HepG2 (cell line): Measurements from ENCODE around the gene SLC9A4. TPM values are rescaled to one million over a fixed set of nuclear protein-coding genes. Genes with fewer than 3 reads are reported as not detected.

Source experiments
- ATAC-seq: fragments of 200-7000 bp; cut with Tn5 transposase; 3 replicates; pipeline ENCODE4 v1.9.1; 2020; ENCODE audit warnings: mild to moderate bottlenecking, moderate library complexity
- BruUV-seq: library from RNA; stranded (reverse); fragments of 400-500 nt; replicated peaks from 2 replicates; lab custom pipeline; 2021; lab: Mats Ljungman, UMichigan
- CTCF ChIA-PET: fragments of 300-600 bp; formaldehyde crosslinking; extraction: SDS; loops from one replicate; lab custom pipeline; 2021; ENCODE audit warnings: low total read pairs, inconsistent platforms, low intra/inter-chr PET ratio; lab: Yijun Ruan, JAX
- POLR2A ChIA-PET: fragments of 350-600 bp; sonication (Branson Sonifier 250); formaldehyde crosslinking; loops from one replicate; lab custom pipeline; 2020; ENCODE audit warnings: antibody characterized with exemption, inconsistent platforms; lab: Yijun Ruan, JAX
- DNase-seq: peaks from one replicate; pipeline ENCODE4 v3.0.0-alpha.2; 2015; ENCODE audit warnings: low spot score
- FAIRE-seq: peaks from 3 replicates; lab custom pipeline; 2011; peaks lifted over from hg19 to GRCh38; lab: Jason Lieb, UNC
- H2AFZ ChIP-seq: one replicate; pipeline ENCODE4 v1.6.1; 2011; ENCODE audit warnings: low read length, inconsistent platforms
- H3K27ac ChIP-seq: fragments of 300-600 bp; 3 replicates; pipeline ENCODE4 v1.8.0; 2011; ENCODE audit warnings: mixed run types, mild to moderate bottlenecking, mixed read lengths, low read length, inconsistent platforms; ENCODE audit not compliant: insufficient read depth; ENCODE audit errors: extremely low read length
- H3K27me3 ChIP-seq, 2 experiments: fragments of 200-600 bp in 1 of 2; 2 replicates in 1 of 2; 3 replicates in 1 of 2; pipeline versions ENCODE4 v1.6.0 to v1.8.0; 2011; ENCODE audit warnings: low read length in 2 of 2, mild to moderate bottlenecking in 2 of 2, moderate library complexity in 2 of 2, inconsistent platforms in 1 of 2; ENCODE audit not compliant: insufficient read depth in 2 of 2, control insufficient read depth in 1 of 2
- H3K36me3 ChIP-seq, 2 experiments: fragments of 200-600 bp in 1 of 2; replicated peaks in 1 of 2; 2 replicates in 1 of 2; 3 replicates in 1 of 2; pipeline versions ENCODE4 v1.5.1 to v1.8.0; 2011; ENCODE audit warnings: low read length in 2 of 2, inconsistent platforms in 1 of 2; ENCODE audit not compliant: insufficient read depth in 2 of 2, control insufficient read depth in 1 of 2
- H3K4me1 ChIP-seq: 2 replicates; pipeline ENCODE4 v1.5.1; 2012; ENCODE audit warnings: low read length, inconsistent platforms; ENCODE audit not compliant: insufficient read depth
- H3K4me2 ChIP-seq: 2 replicates; pipeline ENCODE4 v1.6.0; 2011; ENCODE audit warnings: low read depth, low read length, inconsistent platforms
- H3K4me3 ChIP-seq, 3 experiments: fragments of 200-600 bp in 1 of 3; sonication (generic), shearing (Covaris generic) in 1 of 3; replicated peaks in 1 of 3; 2 replicates each; pipeline ENCODE4 v1.5.1; 2011 to 2016; ENCODE audit warnings: low read length in 3 of 3, inconsistent platforms in 2 of 3, low read depth in 2 of 3, mild to moderate bottlenecking in 2 of 3, control low read depth in 1 of 3, mixed read lengths in 1 of 3; ENCODE audit not compliant: insufficient read depth in 1 of 3
- H3K79me2 ChIP-seq: one replicate; pipeline ENCODE4 v1.6.1; 2011; ENCODE audit warnings: low read length, inconsistent platforms; ENCODE audit not compliant: insufficient read depth
- H3K9ac ChIP-seq: 2 replicates; pipeline ENCODE4 v1.6.0; 2011; ENCODE audit warnings: mild to moderate bottlenecking, low read depth, low read length, inconsistent platforms; ENCODE audit not compliant: insufficient read depth
- H3K9me3 ChIP-seq: 2 replicates; pipeline ENCODE4 v1.5.1; 2012; ENCODE audit warnings: mild to moderate bottlenecking, low read length
- H4K20me1 ChIP-seq: 2 replicates; pipeline ENCODE4 v1.6.0; 2011; ENCODE audit warnings: inconsistent platforms, mild to moderate bottlenecking, low read length, moderate library complexity; ENCODE audit not compliant: insufficient read depth
- CCAR2 ChIP-seq: fragments of 200-400 bp; formaldehyde crosslinking; optimal IDR thresholded peaks from 2 replicates; pipeline ENCODE3; 2018; ENCODE audit warnings: low read depth, mild to moderate bottlenecking, low read length, moderate library complexity
- EHMT2 ChIP-seq: fragments of 200-600 bp; sonication (generic); IDR thresholded peaks from 2 replicates; pipeline ENCODE4 v1.7.0; 2017; ENCODE audit warnings: antibody characterized with exemption, low read depth, low read length, borderline replicate concordance
- FOSL2 ChIP-seq: sonication (generic); formaldehyde crosslinking; IDR thresholded peaks from 2 replicates; pipeline ENCODE4 v1.4.0; 2020; ENCODE audit warnings: missing genetic modification reagents
- FOXA1 ChIP-seq, 2 experiments: fragments of 450-650 bp in 1 of 2; sonication (generic) in 1 of 2; formaldehyde crosslinking in 1 of 2; IDR thresholded peaks; 2 replicates each; pipeline versions ENCODE4 v1.4.0 to v1.6.1; 2016 to 2020; ENCODE audit warnings: missing genetic modification reagents in 1 of 2
- FOXJ3 ChIP-seq: sonication (generic); formaldehyde crosslinking; IDR thresholded peaks from 2 replicates; pipeline ENCODE4 v1.4.0; 2020; ENCODE audit warnings: missing genetic modification reagents, mild to moderate bottlenecking, borderline replicate concordance
- LRRFIP1 ChIP-seq: sonication (generic); formaldehyde crosslinking; conservative IDR thresholded peaks from 2 replicates; pipeline ENCODE4 v1.4.0; 2020; ENCODE audit warnings: missing genetic modification reagents
- MBD4 ChIP-seq: IDR thresholded peaks from 2 replicates; pipeline ENCODE4 v1.6.1; 2012; ENCODE audit warnings: low read length, inconsistent platforms, borderline replicate concordance
- MLLT10 ChIP-seq: sonication (generic); formaldehyde crosslinking; IDR thresholded peaks from 2 replicates; pipeline ENCODE4 v1.4.0; 2020; ENCODE audit warnings: missing genetic modification reagents
- NFE2L2 ChIP-seq: fragments of 150-350 bp; IDR thresholded peaks from 2 replicates; pipeline ENCODE4 v1.6.1; 2014; ENCODE audit warnings: low read length
- NR2F2 ChIP-seq: IDR thresholded peaks from 2 replicates; pipeline ENCODE4 v1.6.1; 2012; ENCODE audit warnings: low read depth, inconsistent platforms, borderline replicate concordance
- SSRP1 ChIP-seq: IDR thresholded peaks from 2 replicates; pipeline ENCODE4 v1.6.1; 2016; ENCODE audit warnings: control low read depth
- TAF15 ChIP-seq: fragments of 200-400 bp; formaldehyde crosslinking; IDR thresholded peaks from one replicate; pipeline ENCODE4 v1.6.1; 2018; ENCODE audit warnings: mild to moderate bottlenecking, low read depth, low read length; ENCODE audit not compliant: poor library complexity, severe bottlenecking
- WGBS: methylation state at CpG from one replicate; pipeline ENCODE4 v1.1.6; 2017; ENCODE audit warnings: low lambda C conversion rate; 5-methylcytosine and 5-hydroxymethylcytosine counted together
- in situ Hi-C: cut with HindIII; loops from 2 replicates; pipeline ENCODE4 v1.10.0; 2017; ENCODE audit warnings: low pct_unique_long_range_greater_than_20kb; ENCODE audit not compliant: extremely low pct_ligation_motif_present
- intact Hi-C: fragments of 100-400 bp; cut with micrococcal nuclease; formaldehyde crosslinking; loops from one replicate; pipeline ENCODE4 v1.10.0; 2022; ENCODE audit not compliant: unreplicated experiment
- polyA plus RNA-seq, 8 experiments: library from polyadenylated mRNA; depleted of rRNA in 3 of 8; stranded (reverse) in 7 of 8; unstranded in 1 of 8; fragments of >200 nt; fragmentation: Illumina TruSeq in 4 of 8; extraction: Trizol in 4 of 8; gene quantifications; 2 replicates each; pipeline versions ENCODE4 v1.2.1 to v1.2.3, GENCODE V29; 2011 to 2016; ENCODE audit warnings: low read depth in 4 of 8, missing spikeins in 1 of 8, mixed read lengths in 1 of 8; ENCODE audit not compliant: insufficient read depth in 1 of 8
- total RNA-seq, 5 experiments: library from RNA; depleted of rRNA; stranded (reverse); fragments of >200 nt; fragmentation: Illumina TruSeq; extraction: Trizol; gene quantifications; 2 replicates each; pipeline ENCODE4 v1.2.3, GENCODE V29; 2016; ENCODE audit warnings: low read depth in 1 of 5
- TF ChIP-seq, protein P1 (sequence below): sonication (generic); formaldehyde crosslinking; IDR thresholded peaks from 2 replicates; pipeline ENCODE4 v1.4.0; 2020; ENCODE audit warnings: missing genetic modification reagents
- TF ChIP-seq, protein P2 (sequence below): sonication (generic); formaldehyde crosslinking; IDR thresholded peaks from 2 replicates; pipeline ENCODE4 v1.4.0; 2020; ENCODE audit warnings: mild to moderate bottlenecking, missing genetic modification reagents
- TF ChIP-seq, protein P3 (sequence below): sonication (generic); formaldehyde crosslinking; conservative IDR thresholded peaks from 2 replicates; pipeline ENCODE4 v1.4.0; 2020; ENCODE audit warnings: missing genetic modification reagents

Gene SLC9A4
- total and polyA plus RNA-seq, 2 of the 13 experiments (the other 11 are each of a cell fraction or from before 2014, with no cell fraction given), result not detected

DNA sequence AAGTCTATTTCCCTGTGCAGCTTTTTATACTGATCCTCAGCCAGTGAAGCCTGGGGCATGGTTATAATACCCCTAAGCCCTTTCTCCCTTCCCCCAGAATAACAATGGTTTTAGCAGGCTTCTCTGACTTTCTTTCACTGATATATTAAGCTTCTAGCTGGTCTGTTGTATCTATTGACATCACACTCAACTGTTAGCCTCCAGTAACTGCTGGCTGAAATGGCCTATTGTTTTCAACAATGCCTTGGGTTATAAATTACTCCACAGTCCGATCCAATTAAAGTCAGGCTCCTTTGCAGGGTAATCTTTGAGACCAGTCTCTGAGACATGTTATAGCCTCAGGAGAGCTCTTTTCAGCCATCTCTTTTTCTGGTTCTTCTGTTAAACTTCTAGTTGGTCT lies 2.9 kb upstream of the SLC9A4 start:
- H3K36me3 ChIP-seq, result no peaks in the 10 kb centered on the region
- no peak for ATAC-seq
- intact Hi-C loops, result no loop called here
- no TSS peak for BruUV-seq
- H3K4me2 ChIP-seq, result no peak overlapping the region
- no peak overlapping the region for H3K4me3 ChIP-seq
- no peaks in the 10 kb centered on the region for H3K9me3 ChIP-seq
- no peak for FAIRE-seq
- H3K9ac ChIP-seq, result no peak overlapping the region
- H2AFZ ChIP-seq, result no peak overlapping the region
- H3K79me2 ChIP-seq, result no peaks in the 10 kb centered on the region
- WGBS, result 29% methylated on average over 1 of the region's 1 CpG
- no peaks in the 10 kb centered on the region for H3K27me3 ChIP-seq
- in situ Hi-C loops, result loop anchor here (5.0 kb wide), 1 partner anchor 147 kb away; the partner anchor contains the start of gene SLC9A2
- H3K27ac ChIP-seq, result no peak overlapping the region
- no peak for DNase-seq
- no peaks in the 10 kb centered on the region for H3K4me1 ChIP-seq
- no peak for TF ChIP-seq TAF15
- no peak for TF ChIP-seq MBD4
- no peak for TF ChIP-seq FOSL2 (CRISPR knock-in tag)
- TF ChIP-seq EHMT2, result no peak
- no peak for TF ChIP-seq NR2F2
- CTCF ChIA-PET, result no interaction called here
- no peaks in the 10 kb centered on the region for H4K20me1 ChIP-seq
- POLR2A ChIA-PET, result interaction anchor here (0.7 kb wide), 1 partner anchor 897 kb away, joined by 4 read pairs; no protein-coding TSS in a partner anchor

DNA sequence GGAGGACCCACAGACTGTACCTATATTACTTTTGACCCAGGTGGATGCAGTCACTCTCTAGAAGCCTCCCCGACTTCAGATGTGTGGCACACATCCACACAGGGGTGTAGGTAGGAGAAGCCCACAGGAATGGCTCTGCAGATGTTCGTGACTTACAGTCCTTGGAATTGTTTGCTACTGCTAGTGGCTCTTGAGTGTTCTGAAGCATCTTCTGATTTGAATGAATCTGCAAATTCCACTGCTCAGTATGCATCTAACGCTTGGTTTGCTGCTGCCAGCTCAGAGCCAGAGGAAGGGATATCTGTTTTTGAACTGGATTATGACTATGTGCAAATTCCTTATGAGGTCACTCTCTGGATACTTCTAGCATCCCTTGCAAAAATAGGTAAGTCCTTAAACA lies 605 bp downstream of the SLC9A4 start:
- H3K36me3 ChIP-seq, result no peaks in the 10 kb centered on the region
- no peaks in the 10 kb centered on the region; a peak in 1 of 5 replicates for H3K27me3 ChIP-seq
- DNase-seq, result no peak
- H3K27ac ChIP-seq, result no peak overlapping the region
- FAIRE-seq, result no peak
- no TSS peak for BruUV-seq
- ChIA-PET POLR2A (no interaction called here), CTCF (interaction anchor here (1.1 to 1.2 kb wide), 2 partner anchors 140 to 142 kb away, joined by 3 to 16 read pairs; no protein-coding TSS in a partner anchor)
- no peak overlapping the region for H3K4me2 ChIP-seq
- no peaks in the 10 kb centered on the region for H4K20me1 ChIP-seq
- ATAC-seq, result no peak; the same call in 2 of the 3 replicates
- no peaks in the 10 kb centered on the region for H3K9me3 ChIP-seq
- no peak overlapping the region for H2AFZ ChIP-seq
- no peaks in the 10 kb centered on the region for H3K79me2 ChIP-seq
- no peak overlapping the region for H3K4me3 ChIP-seq
- H3K4me1 ChIP-seq, result no peaks in the 10 kb centered on the region
- in situ Hi-C loops, result loop anchor here (5.0 kb wide), 1 partner anchor 144 kb away; the partner anchor contains the start of gene SLC9A2
- 48% methylated on average over 3 of the region's 3 CpGs for WGBS
- H3K9ac ChIP-seq, result no peak overlapping the region
- intact Hi-C loops, result loop anchor here (1.0 kb wide), 2 partner anchors 143 to 230 kb away; no protein-coding TSS in a partner anchor
- TF ChIP-seq FOXA1 (IDR thresholded peaks at IDR 0.05) (no peak), FOXA1 (CRISPR knock-in tag; IDR thresholded peaks at IDR 0.05) (no peak), CCAR2 (no peak), SSRP1 (CRISPR knock-in tag) (no peak), FOXJ3 (CRISPR knock-in tag) (no peak), MLLT10 (CRISPR knock-in tag) (no peak), NFE2L2 (no peak), LRRFIP1 (CRISPR knock-in tag) (no peak)
- TF ChIP-seq, protein P1, sequence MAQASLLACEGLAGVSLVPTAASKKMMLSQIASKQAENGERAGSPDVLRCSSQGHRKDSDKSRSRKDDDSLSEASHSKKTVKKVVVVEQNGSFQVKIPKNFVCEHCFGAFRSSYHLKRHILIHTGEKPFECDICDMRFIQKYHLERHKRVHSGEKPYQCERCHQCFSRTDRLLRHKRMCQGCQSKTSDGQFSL (CRISPR knock-in tag), result no peak
- TF ChIP-seq, protein P2, sequence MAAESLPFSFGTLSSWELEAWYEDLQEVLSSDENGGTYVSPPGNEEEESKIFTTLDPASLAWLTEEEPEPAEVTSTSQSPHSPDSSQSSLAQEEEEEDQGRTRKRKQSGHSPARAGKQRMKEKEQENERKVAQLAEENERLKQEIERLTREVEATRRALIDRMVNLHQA (CRISPR knock-in tag), result no peak
- TF ChIP-seq, protein P3, sequence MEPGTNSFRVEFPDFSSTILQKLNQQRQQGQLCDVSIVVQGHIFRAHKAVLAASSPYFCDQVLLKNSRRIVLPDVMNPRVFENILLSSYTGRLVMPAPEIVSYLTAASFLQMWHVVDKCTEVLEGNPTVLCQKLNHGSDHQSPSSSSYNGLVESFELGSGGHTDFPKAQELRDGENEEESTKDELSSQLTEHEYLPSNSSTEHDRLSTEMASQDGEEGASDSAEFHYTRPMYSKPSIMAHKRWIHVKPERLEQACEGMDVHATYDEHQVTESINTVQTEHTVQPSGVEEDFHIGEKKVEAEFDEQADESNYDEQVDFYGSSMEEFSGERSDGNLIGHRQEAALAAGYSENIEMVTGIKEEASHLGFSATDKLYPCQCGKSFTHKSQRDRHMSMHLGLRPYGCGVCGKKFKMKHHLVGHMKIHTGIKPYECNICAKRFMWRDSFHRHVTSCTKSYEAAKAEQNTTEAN (CRISPR knock-in tag), result no peak
